D341Med (cell line): ENCODE data around the gene PCDHAC1.
A peak's percentile ranks its signal among the peaks of the same experiment; 100 is the strongest.

Source experiments
- DNase-seq: peaks from one replicate; pipeline ENCODE4 v3.0.0; 2012; ENCODE audit warnings: low spot score

Gene PCDHAC1

DNA sequence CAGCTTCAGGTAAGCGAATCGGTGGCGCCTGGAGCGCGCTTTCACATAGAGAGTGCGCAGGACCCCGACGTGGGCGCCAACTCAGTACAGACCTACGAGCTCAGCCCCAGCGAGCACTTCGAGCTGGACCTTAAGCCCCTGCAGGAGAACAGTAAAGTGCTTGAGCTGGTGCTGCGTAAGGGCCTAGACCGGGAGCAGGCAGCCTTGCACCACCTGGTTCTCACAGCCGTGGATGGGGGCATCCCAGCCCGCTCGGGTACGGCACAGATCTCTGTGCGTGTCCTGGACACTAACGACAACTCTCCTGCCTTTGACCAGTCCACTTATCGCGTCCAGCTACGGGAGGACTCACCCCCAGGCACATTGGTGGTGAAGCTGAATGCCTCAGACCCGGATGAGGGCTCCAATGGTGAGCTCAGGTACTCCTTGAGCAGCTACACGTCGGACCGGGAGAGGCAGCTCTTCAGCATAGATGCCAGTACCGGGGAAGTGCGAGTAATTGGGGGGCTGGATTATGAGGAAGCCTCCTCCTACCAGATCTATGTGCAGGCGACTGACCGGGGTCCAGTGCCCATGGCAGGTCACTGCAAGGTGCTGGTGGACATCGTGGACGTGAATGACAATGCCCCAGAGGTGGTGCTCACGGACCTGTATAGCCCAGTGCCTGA is 41.3 kb downstream of the PCDHAC1 start:
- peak; percentile 31 for DNase-seq

DNA sequence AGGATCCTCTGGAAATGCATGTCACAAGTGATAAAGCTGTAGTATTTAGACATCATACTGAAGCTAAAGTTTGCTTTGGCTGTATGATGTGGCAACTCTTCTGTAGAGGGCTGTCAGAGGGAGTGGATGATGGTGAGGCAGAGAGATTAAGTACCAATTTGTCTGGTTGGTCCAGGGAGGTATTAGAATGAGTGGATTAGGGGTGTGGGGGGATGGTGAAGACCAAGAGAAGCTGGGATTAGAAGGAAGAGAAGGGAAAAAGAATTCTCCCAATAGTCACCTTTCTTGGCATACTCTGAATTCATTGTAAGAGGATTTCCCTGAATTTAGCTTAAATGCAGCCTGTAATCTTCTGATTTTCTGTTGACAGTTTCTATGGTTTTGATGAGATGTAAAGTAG is 43.8 kb downstream of the PCDHAC1 start:
- peak; percentile 46 for DNase-seq

DNA sequence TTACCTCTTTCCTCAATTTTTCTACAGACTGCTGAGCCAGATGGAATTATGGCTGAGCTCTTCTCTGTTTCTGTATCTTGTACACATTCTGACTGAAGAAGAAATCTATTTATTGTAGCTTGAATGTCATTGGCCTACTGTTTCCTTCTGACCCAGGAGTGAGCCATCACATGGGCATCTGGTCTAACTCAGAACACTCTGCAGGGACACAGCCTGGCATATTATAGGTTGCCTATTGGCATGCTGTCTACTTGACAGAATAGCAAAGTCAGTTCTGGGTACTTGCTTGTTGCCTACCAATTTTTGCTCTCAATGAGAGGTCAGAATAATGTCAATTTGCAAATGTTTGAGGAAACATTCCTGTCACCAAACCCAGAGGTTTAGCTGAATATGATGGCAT is 47.5 kb downstream of the PCDHAC1 start:
- no peak for DNase-seq

DNA sequence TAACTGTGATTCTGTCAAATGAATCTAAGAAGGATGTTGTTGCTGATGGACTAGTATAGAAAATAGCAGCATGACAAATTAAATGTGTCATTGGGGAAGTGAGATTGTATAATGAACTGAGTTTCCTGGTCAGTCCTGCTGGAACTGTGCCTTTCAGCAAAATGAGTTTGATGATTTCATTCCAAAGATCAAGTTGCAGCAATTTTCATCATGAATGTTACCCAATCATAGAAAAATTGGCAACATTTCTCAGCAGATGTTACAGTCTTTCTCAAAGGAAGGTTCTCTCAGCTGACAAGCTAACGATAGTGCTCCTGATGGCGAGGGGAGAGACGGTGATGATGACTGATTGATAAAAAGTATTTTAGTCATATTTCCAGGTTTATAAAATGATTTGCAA is 50.9 kb downstream of the PCDHAC1 start:
- no peak for DNase-seq

DNA sequence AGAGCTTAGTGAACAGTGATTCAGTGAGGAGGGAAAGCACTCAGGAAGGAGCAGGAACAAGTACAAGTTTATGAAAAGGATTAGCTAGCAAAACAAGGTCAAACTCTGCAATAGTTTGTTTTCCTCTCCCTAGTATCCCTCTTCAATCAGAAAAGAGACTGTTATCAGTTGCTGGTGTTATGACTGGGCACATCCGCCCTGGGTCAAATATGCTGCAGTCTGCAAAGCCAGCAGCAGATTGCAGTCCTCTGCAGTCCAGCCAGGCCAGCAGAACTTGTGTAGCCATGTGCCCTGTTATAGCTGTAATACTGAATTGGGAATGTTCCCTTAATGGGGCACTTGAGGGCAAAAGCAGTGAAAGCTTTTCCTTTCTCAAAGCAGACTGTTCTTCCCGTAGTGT is 52.2 kb downstream of the PCDHAC1 start:
- DNase-seq: no peak

DNA sequence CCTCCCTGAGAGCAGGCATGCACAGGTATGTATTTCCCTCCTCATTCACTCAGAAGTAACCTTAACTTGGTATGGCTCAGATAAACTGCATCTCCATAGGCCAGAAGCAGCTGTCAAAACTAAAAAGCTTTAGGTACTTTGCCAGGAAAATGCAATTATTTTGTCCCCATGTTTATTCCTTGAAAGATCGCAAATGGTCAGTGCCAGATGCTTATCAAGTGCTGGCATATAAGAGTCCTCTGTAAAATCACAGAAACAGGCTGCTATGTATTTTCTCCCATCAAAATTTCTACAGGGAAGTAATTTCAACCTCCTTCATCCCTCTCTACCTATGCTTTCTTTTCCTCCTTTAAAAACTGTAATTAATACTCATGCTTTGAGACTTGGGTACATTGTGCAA is 52.9 kb downstream of the PCDHAC1 start:
- DNase-seq: no peak
